HG03575 (cell line): ENCODE results near the gene PRSS2.
"Not testable (repeated sequence)": the region's sequence is repeated elsewhere in the genome, so short reads cannot be mapped to it uniquely, and the experiment has no call there.

Experiments used
- ATAC-seq: cut with Tn5 transposase; IDR thresholded peaks from one replicate; pipeline ENCODE4 v1.9.1; 2021; ENCODE audit not compliant: unreplicated experiment, insufficient number of reproducible peaks, low FRiP score; ENCODE audit errors: extremely low read depth

The PRSS2 gene

DNA sequence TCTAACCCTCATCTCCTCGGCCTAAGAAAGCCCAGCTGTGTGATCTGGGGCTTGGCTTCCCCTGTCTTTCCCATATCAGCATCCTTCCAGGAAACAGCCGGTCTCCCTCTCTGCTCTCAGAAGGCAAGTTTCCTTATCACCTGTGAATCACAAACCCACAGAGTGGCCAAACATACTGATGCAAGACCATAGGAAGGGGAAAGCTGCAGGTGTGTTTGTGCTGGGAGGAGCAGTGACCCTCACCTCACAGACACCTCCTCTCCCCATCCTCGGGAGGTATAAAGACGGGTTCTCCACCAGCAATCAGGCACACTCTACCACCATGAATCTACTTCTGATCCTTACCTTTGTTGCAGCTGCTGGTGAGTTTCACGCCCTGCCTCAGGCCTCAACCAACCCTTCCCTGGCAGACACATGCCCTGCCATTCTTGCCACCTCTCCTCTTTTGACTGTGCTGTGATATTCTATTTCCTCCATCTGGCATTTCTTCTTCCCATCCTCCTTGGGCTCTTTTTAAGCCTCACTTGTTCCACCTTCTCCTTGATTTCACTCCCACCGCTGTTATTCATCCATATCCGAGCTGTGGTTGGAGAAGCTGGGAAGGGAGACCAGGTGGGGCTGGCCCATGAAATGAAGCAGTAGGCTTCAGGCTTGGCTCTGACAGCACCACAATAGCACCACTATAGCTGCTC is at the start of gene PRSS2:
Gene PRSS2 (plus strand): TSS at position 310 of the 692 bp plus-strand sequence. CDS start 13 bp downstream, at position 323.
- ATAC-seq, result no peak

DNA sequence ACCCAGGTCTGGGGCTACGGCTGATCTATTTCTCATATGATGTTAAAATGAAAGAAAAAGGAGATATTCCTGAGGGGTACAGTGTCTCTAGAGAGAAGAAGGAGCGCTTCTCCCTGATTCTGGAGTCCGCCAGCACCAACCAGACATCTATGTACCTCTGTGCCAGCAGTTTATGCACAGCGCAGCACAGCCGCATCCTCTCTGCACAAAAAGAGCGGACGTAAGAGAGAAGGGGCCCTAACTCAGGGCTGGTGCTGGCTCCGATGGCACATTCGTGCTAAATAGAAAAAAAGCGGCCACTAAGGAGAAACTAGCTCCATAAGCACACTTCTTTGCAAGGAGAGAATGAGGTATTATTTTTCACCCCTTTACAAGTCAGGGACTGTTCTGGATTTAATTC is 49.8 kb upstream of the PRSS2 start:
- ATAC-seq, result no peak

DNA sequence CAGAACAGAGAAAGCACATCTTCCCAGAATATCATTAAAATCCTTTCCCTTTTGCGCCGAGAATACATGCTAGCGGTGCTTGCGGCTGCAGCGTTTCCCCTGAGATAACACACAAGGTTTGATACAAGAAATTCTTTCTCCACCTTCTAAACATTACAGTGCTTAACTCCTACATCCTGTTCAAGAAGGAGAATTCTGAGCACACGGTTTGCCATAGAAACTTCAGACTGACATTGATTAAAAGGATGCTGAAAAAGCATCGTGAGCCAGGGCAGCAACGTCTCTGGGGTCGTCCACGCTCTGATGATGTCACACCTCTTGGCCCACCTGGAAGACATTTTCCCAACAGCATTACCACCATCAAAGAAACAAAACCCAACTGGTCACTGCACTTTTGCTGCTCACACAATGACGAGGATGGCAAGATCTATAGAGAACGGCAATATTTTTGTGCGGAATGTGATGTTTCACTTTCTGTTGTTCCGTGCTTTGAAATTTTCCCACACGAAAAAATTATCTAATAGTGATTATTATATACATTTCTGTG is 48.4 kb upstream of the PRSS2 start:
- ATAC-seq, result no peak

DNA sequence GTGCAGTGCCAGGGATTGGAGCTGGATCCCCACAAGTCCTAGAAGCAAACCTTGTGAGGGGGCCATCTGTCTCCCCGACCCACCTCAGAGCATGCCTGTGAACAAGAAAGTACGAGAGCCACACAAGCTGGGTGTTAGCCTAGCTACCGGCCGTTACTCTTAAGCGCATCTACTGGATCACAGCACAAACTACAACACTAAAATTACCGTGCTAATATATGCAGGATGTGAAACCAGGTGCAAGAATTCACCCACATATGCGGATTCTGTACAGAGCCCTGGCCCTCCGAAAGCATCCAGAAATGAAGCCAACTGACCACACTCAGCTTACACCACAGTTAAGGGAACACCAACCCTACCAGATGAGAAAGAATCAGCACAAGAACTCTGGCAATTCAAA is 37.5 kb upstream of the PRSS2 start:
- ATAC-seq, result no peak

DNA sequence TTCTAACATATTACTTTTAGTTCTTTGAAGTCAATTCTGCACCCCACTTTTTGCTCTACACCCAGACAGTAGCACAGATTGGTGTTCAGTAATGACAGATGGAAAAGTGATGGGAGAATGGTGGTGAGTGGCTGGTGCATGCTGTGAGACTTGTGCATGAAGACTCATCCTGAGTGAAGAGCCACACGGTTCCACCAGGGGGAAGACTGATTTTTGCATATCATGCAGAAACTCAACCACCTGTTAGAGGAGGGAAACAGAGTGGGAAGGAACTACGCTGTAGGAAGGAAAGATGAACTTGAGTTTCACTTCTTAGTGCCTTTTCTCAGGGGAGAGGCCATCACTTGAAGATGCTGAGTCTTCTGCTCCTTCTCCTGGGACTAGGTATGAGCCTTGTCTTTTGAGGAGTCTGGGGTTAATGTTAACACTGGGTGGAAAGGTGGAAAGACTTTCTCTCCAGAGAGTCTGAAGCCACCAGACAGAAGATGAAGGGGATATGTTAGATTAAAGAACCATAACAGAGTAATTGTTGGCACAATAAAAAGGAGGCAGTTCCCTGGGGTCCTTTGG is 30.8 kb upstream of the PRSS2 start:
- ATAC-seq, result peak; percentile 87

DNA sequence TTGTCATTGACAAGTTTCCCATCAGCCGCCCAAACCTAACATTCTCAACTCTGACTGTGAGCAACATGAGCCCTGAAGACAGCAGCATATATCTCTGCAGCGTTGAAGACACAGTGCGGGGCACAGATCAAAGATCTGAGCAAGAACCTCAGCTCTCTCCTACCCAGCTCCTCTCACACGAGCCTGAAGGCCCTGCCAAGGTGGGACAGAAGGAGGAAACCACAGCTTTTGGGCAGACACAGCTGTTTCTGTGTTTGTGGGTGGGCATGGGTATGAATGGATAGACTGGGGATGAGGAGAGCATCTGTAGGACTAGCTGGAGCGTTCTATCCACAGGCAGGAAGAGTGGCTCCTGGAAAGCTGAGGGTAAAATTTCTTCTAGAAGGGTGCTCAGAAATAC is 30.0 kb upstream of the PRSS2 start:
- ATAC-seq, result no peak

DNA sequence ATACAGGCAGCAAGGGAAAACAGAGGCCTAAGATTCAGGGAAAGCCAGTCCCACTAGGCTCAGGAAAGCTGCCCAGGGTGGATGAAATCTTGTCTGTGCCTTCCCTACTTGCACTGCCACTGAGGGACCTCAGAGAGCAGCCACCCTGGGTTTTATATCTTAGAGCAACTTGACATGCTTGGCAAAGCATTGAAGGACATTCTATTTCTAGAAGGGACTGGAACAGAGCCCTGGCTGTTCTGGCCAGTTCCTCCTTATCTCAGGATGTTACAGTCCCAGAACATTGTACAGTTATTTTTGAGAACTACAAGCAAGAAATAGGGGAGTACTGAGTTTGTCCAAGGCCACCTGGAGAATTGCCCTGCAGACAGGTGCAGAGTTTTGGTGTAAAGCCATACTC is 28.8 kb upstream of the PRSS2 start:
- ATAC-seq, result not testable (repeated sequence)

DNA sequence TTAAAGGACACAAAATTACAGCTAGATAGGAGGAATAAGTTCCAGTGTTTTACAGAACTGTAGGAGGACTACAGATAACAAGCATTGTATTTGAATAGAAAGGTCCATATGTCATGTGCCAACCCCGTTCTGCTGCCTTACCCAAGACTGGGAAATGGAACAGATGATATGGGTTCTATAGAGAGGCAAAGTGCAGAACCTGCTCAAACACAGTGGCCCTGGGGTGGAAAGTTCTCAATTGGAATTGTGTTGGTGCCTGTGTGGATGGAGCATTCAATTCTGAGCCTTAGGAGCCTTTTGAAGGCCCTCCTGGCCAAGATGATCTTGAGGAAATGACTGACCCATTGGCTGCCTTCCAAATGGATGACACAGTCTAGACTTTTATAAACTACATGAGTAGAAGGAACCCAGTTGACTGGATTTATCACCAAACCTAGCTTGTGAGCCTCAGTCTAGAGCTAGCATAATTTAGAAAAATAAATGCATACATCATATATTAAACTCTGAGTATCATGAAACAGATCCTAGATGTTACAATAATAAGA is 25.6 kb upstream of the PRSS2 start:
- no peak for ATAC-seq

DNA sequence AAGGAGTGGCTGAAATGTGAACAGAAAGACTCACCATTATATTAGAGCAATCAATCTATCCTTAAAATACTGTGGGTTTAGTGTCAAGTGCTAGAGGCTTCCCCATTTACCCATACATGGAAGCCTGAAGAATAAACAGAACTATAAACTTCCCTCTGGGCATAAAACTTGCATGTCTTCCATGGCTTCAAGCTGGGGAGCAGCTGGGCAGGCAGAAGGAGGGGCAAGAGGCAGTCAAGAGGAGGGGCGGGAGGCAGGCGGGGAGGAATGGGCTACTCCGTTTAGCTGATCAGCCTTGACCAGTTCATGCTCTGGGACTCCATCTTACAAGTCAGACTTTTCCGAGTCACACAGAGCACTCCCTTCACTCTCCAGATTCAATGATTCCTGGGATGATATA is 25.0 kb upstream of the PRSS2 start:
- no peak for ATAC-seq

DNA sequence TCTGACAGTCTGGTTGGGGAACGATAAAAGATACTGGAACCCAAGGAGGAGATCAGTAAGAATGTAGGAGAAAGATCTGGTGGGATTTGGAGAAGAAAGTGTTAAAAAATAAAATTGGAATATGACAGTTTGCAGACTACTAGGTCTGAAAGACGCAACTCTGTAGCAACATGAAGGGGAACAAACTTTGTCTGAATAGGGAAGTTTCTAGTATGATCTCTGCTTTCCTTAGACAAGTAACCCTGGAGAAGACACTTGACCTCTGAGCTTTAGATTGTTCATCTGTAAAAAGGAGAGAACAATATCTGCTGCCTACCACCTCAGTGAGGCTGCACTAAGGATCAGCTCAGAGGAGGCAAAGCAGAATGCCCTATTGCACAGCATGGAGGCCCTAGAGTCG is 24.5 kb upstream of the PRSS2 start:
- no peak for ATAC-seq

DNA sequence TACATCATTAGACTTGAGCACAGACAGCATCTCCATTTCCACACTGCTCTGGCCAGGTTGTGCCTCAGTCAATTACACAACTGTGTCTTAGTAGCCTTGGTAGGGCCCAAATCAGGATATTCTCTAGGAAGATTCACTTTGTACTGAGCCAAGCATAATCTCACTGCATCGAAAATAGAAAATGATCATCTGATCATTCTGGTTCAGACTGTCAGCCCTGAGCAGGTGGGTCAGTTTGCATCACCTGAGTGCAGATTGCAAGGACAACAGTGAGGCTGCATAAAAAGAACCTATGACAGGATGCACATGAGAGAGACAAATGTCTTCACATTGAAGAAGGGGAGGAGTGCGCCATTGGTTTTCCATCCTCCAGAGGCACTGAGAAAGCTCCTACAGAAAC is 22.4 kb upstream of the PRSS2 start:
- not testable (repeated sequence) for ATAC-seq

DNA sequence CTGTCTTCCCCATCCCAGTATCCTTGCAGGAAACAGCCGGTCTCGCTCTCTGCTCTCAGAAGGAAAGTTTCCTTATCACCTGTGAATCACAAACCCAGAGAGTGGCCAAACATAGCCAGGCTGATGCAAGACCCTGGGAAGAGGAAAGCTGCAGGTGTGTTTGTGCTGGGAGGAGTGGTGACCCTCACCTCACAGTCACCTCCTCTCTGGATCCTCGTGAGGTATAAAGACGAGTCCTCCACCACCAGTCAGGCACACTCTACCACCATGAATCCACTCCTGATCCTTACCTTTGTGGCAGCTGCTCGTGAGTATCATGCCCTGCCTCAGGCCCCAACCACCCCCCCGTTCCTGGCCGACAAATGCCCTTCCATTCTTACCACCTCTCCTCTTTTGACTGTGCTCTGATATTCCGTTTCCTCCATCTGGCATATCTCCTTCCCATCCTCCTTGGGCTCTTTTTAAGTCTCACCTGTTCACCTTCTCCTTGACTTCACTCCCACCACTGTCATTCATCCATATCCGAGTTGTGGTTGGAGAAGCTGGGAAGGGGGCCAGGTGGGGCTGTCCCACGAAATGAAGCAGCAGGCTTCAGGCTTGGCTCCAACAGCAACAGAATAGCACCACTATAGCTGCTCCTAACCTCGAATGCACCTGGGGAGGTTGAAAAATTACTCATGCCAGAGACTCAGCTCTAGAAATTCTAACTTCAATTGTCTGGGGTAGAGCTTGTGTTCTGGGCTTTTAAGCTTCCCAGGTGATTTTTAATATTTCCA is 21.4 kb upstream of the PRSS2 start, which contains the start of gene PRSS1:
Gene PRSS1 (plus strand): TSS at position 255 of the 776 bp plus-strand sequence. CDS start 13 bp downstream, at position 268.
- ATAC-seq, result no peak

DNA sequence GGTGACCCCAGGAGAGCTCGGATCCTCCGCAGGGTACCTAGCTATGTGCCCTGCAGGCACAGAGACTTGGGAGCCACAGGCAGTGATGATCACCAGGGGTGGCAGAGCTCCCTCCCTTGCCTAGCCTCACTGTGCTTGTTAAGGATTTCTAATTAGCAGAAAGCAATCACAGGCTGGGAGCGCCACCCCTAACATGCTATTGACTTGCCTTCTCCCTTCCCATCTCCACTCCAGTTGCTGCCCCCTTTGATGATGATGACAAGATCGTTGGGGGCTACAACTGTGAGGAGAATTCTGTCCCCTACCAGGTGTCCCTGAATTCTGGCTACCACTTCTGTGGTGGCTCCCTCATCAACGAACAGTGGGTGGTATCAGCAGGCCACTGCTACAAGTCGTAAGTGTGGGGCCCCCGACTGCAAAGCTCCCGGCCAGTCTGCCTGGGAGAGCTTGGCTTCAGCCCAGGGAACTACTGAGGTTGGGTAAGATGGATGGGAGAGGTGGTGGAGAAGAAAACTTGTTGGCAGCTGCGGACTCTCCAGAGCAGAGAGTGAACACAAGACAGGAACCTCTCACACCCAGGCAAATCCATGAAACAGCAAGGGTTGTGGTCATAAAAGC is 20.3 kb upstream of the PRSS2 start:
- ATAC-seq, result no peak

DNA sequence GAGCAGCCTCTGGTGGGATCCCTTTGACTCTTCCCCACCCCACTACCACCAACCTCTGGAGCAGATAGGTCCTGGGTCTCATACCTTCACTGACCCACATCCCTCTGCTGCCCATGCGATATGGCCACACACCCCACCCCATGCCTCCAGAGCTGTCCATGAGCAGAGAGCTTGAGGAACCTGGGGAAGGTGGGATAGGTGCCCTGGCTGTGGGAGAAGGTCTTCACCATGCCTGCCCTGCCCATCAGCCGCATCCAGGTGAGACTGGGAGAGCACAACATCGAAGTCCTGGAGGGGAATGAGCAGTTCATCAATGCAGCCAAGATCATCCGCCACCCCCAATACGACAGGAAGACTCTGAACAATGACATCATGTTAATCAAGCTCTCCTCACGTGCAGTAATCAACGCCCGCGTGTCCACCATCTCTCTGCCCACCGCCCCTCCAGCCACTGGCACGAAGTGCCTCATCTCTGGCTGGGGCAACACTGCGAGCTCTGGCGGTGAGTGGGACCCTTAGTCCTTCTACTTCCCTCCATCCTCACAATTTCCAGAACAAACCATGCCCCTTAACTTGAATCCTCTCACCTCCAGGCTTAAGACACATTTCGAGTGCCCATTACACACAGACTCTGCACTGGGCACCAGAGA is 19.1 kb upstream of the PRSS2 start:
- not testable (repeated sequence) for ATAC-seq

DNA sequence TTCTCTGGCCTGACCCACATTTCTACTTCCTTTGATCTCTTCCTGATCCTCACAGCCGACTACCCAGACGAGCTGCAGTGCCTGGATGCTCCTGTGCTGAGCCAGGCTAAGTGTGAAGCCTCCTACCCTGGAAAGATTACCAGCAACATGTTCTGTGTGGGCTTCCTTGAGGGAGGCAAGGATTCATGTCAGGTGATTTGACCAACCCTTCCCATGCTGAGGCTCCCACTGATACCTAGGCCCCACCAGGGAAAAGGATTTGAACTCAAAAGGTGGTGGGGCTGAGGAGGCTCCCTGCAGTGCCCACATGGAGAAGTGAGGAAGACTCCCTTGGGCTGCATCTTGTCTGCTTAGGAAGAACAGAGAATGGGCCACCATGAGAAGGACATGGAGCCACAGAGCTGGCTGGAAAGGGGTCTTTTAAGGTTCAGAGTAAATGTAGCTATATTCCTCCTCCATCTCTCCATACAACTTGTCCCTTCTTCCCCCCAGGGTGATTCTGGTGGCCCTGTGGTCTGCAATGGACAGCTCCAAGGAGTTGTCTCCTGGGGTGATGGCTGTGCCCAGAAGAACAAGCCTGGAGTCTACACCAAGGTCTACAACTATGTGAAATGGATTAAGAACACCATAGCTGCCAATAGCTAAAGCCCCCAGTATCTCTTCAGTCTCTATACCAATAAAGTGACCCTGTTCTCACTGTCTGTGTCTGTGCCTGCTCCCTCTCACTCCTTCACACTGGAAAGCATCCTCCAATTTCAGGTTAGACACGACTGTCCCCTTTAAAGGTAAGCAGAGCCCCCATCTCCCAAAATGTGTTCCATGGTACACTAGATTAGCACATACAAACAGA is 18.2 kb upstream of the PRSS2 start:
- no peak for ATAC-seq

DNA sequence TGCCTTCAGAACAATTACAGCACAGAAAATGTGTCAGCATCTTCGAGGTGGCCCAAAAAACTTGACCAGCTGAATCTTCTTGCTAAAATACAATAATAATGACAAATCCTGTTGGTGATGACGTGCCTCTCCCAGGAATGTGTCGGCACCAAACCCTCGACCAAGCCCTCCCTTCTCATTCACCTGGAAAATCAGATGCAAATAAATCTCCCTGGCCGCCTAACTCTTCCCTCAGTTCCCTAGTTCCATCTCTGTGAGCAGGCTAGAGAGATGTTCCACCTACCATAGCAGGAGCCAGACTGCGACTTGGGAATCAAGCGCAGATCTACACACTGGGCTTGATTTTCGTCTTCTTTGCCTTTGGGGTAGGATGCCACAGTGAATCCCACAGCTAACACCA is 17.4 kb upstream of the PRSS2 start:
- ATAC-seq, result no peak

DNA sequence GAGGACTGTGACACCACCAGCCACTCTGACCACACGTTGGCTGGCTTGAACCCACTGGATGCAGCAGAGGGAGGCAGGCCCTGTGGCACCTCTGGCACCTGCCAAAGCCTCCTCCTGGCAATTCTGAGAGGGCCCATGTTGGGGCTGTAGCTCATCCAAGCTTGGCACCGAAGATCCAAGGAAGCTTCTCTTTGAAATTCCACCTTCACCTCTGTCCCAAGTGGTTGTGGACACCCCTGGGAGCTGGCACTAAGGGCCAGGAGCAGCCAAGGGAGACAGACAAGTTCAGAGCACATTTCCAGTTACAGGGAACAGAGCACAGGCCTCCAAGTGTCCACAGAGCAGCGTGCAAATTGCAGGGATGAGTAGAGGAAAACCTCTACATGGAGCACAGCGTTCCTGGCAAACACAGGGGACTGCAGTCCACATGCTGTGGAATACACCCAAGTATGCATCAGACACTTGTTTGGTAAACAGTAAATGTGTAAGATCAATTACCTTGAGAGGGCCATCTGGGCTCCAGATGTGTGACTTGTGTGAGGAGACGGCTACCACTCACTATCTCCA is 16.8 kb upstream of the PRSS2 start:
- ATAC-seq, result not testable (repeated sequence)
